Tibial nerve (tissue), 3 donors: Measurements from ENCODE around the gene CGREF1.

Source experiments
- POLR2A ChIP-seq, 2 donors: fragments of 450-650 bp; IDR thresholded peaks; one replicate each; pipeline ENCODE4 v1.6.1; 2017; ENCODE audit warnings: antibody characterized with exemption in 2 of 2, mild to moderate bottlenecking in 2 of 2, moderate library complexity in 2 of 2
- TF ChIP-seq, protein P1 (sequence below), 5 experiments: fragments of 200-600 bp in 3 of 5; fragments of 450-650 bp in 2 of 5; sonication (generic) in 3 of 5; IDR thresholded peaks; one replicate each; pipeline ENCODE4 v1.5.1; 2016 to 2019; ENCODE audit warnings: antibody characterized with exemption in 5 of 5, mild to moderate bottlenecking in 3 of 5, moderate library complexity in 2 of 5

DNA sequence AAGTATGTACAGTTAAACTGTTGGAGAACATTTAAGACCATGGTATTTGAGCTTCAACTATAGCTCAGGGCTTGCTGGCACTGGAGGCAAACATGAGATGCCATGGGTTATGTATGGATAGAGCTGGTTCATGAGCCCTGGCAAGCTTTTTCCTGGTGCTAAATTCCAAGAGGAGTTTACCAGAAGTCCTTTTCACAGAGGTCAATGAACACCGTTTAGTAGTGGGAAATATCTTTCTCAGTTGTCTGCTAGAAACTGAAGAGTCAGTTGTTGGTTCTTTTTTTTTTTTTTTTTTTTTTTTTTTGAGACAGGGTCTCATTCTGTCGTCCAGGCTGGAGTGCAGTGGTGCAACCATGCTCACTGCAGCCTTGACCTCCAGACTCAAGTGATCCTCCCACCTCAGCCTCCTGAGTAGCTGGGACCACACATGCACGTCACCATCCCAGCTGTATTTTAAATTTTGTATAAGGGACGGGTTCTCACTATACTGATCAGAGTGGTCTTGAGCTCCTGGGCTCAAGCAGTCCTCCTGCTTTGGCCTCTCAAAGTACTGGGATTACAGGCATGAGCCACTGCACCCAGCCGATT is 31.0 kb downstream of the CGREF1 start:
- TF ChIP-seq POLR2A (IDR thresholded peaks at IDR 0.05), result no peak
- TF ChIP-seq, protein P1, sequence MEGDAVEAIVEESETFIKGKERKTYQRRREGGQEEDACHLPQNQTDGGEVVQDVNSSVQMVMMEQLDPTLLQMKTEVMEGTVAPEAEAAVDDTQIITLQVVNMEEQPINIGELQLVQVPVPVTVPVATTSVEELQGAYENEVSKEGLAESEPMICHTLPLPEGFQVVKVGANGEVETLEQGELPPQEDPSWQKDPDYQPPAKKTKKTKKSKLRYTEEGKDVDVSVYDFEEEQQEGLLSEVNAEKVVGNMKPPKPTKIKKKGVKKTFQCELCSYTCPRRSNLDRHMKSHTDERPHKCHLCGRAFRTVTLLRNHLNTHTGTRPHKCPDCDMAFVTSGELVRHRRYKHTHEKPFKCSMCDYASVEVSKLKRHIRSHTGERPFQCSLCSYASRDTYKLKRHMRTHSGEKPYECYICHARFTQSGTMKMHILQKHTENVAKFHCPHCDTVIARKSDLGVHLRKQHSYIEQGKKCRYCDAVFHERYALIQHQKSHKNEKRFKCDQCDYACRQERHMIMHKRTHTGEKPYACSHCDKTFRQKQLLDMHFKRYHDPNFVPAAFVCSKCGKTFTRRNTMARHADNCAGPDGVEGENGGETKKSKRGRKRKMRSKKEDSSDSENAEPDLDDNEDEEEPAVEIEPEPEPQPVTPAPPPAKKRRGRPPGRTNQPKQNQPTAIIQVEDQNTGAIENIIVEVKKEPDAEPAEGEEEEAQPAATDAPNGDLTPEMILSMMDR (IDR thresholded peaks at IDR 0.05), result no peak
